22Rv1 (cell line): ENCODE data around the gene CAMKMT.

ENCODE experiments used
- H3K27ac ChIP-seq: fragments of 450-650 bp; 2 replicates; pipeline ENCODE4 v1.5.1; 2017
- CTCF ChIP-seq: fragments of 450-650 bp; IDR thresholded peaks from 2 replicates; pipeline ENCODE4 v1.5.1; 2017; ENCODE audit warnings: mild to moderate bottlenecking
- ZFX ChIP-seq: fragments of 450-650 bp; IDR thresholded peaks from 2 replicates; pipeline ENCODE4 v1.6.1; 2017; ENCODE audit warnings: antibody characterized with exemption, borderline replicate concordance

The CAMKMT gene

DNA sequence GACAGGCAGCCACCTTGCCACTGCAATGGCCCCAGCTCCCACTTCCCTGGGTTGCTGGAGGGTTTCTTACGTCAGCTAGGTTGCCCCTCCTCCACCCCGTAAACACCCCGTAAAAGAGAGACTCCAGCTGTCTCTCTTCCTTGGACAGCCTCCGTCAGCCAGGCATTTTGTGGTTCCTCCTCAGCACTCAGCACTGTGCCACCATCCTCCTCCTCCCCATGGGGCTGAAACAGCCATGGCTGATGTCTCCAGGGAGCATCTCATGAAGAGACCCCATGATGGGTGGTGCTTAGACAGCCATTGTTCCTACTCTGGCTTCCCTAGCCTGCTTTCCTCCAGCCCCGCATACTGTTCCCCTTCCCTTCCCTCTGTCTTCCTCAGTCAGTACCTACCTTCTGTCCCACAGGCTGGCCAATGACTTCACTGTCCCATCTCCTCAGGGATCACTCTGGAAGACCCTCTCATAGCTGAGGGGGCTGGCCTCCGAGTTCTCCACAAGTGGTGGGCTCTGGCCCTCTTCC, 436.5 kb downstream of the CAMKMT start:
- TF ChIP-seq CTCF (no peak), ZFX (no peak)
- no peak overlapping the region for H3K27ac ChIP-seq

GRCh38 chr2:44799105-44799504, 437.4 kb downstream of the CAMKMT start:
- H3K27ac ChIP-seq, result no peak overlapping the region
- no peak for TF ChIP-seq CTCF
- no peak for TF ChIP-seq ZFX

DNA sequence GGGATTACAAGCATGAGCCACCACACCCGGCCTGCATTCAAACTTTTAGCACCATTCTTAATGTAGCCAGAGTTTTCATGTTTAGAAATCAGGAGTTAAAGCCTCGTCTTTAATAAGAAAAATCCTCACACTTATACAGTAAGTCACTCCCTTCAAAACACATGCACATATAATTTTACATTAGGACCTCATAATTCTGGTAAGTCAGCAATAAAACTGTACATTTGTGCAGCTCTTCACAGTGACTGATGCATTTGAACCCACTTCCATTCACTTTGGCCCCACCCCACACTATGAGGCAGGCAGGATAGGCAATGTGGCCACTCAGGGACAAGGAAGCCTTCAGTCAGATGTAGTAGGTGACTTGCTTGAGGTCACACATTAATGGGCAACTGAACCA, 438.0 kb downstream of the CAMKMT start:
- no peak overlapping the region for H3K27ac ChIP-seq
- TF ChIP-seq CTCF (no peak), ZFX (no peak)

DNA sequence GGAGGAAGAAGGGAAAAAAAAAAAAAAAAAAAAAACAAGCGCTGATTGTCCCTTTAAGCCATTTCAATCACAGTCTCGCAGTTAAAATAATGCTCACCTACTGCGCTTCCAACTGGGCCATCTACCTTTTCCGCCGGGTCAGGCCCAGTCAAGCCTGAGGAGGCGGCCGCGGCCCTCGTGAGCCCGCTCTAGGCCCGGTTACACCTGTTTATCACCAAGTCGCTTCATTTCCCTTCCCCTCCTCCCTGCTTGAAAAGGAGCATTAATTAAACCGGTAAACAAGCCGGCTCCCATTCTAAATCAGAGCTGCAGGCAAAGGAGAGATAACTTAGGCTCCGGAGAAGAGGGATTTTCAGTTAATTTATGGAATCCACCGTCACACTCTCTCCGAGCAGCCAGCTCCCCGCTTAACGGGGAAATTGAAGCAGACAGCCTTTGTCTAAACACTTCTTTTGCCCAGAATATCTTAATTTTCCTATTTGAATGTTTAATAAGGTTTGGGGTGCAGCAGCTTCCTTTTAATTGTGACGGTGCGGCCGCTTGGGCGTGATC, 439.6 kb downstream of the CAMKMT start:
- H3K27ac ChIP-seq, result no peak overlapping the region

GRCh38 chr2:44801841-44802776, 440.4 kb downstream of the CAMKMT start:
- TF ChIP-seq CTCF (no peak), ZFX (no peak)
- H3K27ac ChIP-seq, result no peak overlapping the region

More for the DNA sequence above, 439.6 kb downstream of the CAMKMT start:
- TF ChIP-seq CTCF (no peak), ZFX (no peak)

DNA sequence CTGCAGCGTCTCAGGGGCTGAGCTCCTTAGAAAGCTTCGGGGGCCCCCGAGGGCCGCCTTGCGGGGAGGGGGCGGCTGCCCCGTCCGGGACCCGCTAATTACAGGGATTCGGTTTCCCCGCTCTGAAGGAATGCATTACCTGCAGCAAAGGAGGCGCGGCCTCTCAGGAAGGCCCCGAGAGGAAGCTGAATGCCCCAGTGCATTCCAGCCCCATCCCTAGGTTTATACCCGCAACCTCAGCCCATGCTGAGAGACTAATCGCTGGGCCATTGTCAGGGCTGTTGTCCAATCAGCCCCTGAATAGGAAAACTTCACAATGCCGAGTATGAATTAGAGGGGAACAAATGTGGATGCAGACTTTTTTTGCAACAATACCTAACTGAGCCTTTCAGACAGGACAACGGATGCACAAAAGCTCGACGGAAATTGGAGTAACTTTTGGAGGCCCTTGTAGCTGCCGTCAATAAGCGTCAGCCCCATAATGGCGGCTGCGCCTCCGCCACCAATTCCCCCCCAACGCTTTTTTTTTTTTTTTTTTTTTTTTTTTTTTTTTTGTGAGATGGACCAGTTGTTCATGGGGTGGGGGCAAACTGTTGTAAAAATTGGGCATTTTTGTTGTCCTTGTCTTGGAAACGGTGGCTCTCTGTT, 441.2 kb downstream of the CAMKMT start:
- no peak for TF ChIP-seq CTCF
- H3K27ac ChIP-seq, result no peak overlapping the region
